Activated T-helper 9 cell treated with anti-CD3 and anti-CD28 coated beads, Interleukin-2, amount 50 U/mL, for 16 hours (primary cell): ENCODE results near the gene CNTNAP4.

Source experiments
- DNase-seq: peaks from one replicate; pipeline ENCODE4 v3.0.0-alpha.2; 2020; ENCODE audit warnings: low read depth

Gene CNTNAP4

DNA sequence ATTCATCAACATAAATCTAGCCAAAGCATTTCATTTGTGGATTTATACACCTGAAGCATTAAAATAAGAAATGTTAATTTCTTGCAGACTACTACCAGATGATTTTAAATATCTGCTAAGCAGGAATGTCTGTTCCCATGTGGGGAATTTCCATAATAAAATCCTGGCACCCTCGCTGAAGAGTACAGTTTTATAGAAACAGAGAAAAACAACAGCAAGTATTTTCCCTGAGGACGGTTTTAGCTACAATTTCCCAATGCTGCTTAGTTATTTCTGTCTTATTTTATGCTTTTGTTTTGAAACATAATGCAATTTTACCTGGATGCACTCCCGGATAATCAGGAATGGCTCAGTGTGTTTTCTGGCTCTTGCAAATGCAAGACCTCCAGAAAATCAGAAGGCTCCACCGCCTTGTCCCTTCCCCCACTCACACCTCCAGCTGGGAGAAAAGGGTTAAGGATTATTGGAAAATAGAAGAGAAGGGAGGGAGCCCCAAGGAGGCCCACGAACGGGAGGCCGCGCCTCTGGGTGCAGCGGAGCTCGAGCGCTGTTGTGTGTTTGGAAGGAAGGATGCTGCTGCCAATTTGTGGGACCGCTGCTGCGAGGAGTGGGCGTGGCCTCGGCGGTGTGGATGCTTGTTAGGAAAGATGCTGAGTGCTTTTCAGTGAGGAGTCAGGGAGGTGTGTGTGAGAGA is at the start of gene CNTNAP4:
Gene CNTNAP4, plus strand, starts transcription at position 657 of the 694 bp plus-strand sequence. CDS start 262 bp downstream, outside the sequence.
- no peak for DNase-seq

DNA sequence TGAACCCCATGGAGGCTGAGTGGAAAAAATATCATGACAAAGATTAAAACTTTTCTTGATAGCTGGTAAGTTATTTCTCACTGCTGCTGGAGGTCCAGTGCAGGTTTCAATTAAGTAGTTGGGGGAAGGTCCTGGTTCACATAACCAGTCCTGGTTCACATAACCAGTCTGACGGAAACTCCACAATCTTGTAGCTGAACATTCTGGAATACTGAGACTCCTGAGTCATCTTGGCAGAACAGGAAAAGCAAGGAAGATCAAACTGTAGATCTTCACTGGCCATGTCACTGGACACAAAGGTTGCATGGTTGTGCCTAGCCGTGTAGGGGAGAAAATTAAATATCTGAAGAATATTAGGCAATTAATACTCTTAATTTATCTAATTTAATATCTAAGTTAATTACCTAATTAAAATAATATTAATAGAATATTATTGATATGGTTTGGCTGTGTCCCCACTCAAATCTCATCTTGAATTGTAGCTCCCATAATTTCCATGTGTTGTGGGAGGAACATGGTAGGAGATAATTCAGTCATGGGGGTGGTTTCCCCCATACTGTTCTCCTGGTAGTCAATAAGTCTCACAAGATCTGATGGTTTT is 48.6 kb upstream of the CNTNAP4 start:
- no peak for DNase-seq

DNA sequence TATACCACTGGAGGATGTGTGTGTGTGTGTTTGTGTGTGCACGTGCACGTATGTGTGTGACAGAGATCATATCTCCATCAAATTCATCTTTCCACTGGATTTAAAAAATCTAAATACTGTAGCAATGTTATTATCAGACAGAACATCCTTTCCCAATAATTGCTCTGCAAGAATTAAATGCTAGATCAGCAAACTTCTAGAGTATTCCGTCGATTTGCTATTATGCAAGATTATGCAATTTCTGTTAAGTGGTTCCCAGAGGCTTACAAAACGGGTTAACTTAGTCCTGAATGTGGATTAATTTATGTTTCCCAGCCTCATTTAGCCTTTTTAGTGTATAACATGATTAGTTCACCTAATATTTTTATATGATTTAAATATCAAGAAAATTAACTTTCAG is 44.5 kb upstream of the CNTNAP4 start:
- DNase-seq: no peak

DNA sequence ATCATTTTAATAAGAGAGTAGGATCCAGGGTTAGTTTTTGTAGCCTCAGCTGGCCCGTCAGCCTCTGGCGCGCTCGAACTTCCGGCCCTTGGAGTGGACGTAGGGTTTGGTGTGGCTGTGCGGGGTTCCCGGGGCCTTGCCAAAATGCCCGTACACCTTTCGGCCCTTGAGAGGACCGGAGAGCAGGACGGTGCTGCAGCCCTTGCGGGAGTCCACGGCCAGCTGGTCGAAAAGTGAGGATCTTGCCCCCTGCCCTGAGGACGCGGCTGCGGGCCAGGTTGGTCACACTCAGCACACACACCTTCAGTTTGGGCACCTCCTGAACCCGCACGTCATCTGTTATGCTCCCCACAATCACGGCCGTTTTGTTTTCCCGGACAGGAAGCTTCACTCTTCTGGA is 42.2 kb upstream of the CNTNAP4 start:
- no peak for DNase-seq

DNA sequence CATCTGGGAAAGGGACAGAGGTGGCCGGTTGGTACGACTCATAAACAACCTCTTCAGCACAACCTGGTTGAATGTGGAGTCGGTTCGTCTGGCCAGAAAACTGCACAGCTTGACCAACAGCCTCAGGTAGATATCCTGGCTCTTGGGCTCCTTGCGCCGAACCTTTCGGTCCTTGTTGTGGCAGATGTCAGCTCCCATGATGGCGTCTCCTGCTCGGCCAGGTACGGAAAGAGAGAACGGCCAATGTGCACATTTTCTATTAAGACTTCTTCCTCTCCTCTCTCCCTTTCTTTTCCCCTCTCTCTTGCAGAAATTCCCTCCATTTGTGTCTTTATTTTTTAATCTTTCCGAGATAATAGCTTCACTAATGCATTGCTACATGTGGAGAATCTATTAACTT is 41.8 kb upstream of the CNTNAP4 start:
- DNase-seq: no peak

DNA sequence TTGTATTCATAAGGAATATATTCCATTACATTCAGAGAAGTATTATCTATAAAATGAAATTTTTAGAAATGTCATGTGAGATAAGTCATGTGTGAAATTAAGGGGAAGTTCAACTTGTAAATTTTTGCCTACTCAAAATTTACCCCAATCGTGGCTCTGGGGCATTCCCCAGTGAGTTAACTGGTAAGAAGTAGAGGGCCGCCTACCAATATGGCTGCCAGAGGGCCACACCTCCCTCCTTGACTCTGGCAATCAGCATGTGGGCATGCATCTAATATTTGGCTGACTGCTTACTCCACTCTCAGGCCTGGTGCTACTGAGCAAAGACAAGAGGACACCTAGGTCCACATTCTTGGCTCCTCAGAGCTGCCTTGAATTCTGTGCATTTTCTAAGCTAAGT is 39.7 kb upstream of the CNTNAP4 start:
- no peak for DNase-seq

DNA sequence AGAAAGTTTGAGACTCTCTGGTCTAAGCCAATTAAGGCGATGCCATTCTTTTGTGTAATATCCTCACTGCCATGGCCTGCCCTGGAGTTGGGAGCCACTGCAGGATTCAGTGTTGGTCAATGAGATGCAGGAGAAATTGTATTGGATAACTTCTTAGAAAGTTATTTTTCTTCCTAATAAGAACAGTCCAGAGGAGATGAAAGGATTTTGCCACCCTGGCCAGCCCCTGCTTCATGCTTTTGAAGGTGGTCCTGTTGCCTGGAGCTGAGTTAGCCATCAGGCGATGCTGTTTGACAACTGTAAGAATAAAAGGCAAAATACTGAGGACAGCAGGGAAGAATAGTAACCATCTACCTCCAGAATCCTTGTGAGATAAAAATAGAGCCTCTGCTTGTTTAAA is 35.4 kb upstream of the CNTNAP4 start:
- no peak for DNase-seq

DNA sequence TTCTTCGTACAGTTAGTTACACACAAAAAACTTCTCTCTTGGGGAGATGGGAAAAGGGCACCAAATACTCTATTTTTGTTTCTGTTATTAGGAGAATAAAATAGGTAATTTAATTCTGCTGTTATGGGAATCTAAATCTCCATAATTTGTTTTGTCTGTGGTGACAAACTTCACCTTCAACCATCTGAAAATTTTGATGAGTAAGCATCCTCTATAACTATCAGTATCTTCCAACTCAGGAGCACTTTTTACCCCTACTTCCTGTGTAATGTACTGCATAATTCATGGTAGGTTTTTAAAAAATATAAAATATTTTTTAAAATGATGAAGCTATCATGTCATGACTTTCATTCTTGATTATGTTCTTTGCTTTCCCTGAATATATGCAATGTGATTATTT is 33.6 kb upstream of the CNTNAP4 start:
- DNase-seq: no peak

DNA sequence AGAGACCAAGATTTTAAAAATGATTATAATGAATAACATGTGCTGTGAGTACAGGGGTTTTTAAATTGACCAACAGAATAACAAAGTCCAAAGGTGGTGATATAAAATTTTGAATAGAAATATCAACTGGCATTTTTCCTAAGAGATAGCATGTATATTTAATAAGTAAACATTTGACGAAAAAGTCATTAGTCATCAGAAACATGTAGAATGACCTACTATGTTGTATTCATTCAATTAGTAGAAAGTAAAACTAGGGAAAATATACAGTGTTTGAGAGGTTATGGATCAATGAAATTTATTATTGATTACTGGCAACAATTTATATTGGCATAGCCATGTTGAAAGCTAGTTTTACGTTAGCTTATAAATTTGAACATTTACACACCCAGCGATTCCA is 30.6 kb upstream of the CNTNAP4 start:
- DNase-seq: no peak

DNA sequence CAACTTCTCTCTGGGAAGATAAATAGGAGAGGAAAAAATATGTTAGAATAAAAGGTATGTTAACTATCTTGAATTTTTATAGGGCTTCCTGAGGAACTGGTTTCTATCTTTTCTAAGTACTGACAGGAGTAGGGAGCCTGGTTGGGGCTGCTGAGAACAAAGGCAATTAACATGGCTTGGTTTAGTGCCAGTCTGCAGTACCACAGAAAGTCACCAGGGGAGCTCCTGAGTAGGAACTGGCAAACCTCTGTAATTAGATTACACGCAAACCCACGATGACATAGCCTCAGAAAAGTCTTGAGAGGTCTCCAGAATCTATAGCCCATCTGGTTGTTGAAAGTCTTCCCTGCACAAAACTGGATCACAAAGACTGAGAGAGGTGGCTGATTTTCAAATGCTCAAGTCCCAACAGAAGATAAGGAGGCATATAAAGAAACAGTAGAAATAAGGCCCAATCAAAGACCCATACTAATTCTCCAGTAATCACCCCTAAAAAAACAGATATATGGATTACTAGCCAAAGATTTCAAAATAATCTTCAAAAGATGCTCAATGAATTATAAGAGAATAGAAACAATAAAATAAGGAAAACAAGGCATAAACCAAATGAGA is 11.7 kb upstream of the CNTNAP4 start:
- no peak for DNase-seq

DNA sequence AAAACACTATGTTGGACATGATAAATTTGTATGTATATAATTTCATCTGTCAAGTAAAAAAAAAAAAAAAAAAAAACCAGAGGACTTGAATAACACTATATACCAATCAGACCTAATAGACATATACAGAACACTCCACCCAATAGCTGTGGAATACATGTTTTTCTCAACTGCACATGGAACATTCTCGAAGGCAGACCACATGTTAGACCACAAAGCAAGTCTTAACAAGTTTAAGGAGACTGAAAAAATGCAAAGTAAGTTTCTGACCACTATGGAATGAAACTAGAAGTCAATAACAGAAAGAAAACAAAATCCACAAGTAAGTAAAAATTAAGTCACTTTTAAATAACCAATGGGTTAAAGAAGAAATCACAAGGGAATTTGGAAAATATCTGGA is 8.4 kb upstream of the CNTNAP4 start:
- DNase-seq: no peak

DNA sequence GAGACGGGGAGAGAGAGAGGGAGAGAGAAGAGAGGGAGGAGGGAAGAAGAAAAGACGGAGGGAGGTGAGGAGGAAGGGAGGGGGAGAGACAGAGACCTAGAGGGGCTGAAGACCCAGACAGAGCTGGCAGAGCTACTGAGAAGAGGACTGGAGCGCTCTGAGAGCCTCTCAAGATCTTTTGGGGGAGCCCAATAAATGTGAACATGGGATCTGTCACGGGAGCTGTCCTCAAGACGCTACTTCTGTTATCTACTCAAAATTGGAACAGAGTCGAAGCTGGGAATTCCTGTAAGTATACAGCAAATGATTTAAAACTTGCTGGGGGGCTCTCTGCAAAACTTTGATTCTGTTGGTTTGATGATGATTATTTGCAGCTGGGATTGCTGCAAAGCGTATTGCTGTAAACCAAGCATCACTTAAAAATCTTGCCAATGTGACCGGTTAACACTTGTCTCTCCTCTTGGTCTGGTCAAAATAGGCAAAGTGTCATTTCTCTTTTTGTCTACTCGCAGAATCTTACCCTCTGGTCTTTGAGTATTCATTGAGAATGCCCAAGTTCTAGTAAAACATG is 344 bp downstream of the CNTNAP4 start:
- no peak for DNase-seq

DNA sequence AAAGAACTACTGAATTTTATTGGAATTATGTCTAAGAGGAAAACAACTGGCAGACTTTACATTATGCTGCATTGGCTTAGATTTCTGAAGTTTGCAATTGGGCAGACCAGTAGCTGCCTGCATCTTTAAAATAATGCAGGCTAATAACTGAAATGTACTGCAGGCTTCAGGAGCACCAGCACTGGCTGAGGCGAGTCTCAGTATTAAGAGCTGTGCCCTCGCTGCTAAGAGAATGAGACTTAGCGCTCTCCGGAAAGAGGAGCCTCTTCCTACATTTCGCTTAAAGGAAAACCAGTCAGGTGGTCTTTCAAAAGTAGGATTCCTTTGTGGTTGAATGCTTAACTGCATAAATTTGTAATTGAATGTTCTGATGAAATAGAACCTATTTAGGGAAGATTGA is 885 bp downstream of the CNTNAP4 start:
- no peak for DNase-seq

DNA sequence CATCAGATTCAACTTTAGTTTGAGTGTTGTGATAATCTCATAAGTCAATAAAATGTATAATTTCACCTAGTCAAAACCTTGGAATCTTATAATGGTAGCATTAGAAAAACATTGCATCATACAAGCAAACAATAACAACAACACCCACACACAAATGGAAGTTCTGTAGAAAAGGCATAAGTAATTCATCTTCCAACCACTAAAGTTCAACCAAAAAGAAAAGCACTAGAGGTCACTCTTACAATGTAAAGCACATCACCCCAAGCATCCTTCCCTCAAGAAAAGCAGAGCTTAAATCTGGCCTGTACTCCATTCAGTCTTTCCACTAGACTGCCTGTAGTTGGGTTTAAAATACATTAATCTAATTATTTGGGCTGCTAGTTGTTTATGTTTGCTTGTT is 1.8 kb downstream of the CNTNAP4 start:
- no peak for DNase-seq

DNA sequence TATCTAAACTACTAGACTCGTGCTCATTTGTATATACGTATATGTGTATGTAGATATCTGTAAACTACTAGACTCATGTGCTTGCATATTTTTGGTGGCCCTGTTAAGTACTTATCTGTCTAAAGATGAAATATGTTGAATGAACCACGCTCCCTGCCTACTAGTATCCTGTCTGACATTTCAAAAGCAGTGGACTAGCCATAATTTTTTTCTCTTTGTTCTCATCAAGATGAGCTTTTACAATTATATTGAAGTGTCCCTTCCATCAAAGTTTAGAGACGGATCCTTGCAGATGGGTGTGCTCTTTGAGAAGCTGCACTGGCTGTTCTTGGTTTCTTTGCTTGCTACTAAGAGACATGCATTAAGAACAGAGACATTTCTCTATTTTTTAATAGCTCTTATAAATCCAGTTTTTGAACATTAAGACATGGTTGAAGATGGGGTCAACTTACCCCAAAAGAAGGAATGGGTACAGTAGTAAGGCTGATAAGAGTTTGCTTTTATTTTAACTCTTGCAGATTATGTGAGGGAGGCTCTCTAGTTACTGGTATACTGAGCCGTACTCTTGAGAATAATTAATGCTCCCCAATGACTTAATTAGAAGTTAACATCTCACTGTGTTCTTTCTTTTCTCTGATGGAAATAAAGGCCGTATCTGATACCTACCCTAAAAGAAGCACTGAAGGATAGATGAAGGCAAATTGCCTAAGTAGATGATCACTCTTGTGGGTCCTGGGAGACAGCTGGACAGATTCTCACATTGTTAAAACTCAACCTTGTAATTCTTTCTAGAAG is 3.4 kb downstream of the CNTNAP4 start:
- DNase-seq: no peak

DNA sequence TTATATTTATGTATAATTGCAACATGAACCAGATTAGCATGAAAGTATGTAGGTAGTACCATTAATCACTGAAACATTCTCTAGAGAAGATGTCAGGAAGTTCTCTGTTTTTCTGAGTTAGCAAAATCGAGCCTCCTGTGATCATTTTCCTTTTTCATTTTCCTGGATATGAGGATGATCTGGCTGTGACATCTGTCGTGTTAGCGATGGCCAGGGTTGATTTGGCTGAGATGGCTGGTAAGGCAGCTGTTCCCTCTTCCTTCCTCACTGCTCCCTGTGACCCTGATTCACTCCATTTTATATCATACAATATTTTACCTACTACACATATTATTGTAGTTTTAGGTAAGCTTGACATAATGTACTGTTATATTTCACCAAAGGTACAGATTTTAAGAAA is 10.3 kb downstream of the CNTNAP4 start:
- DNase-seq: no peak

DNA sequence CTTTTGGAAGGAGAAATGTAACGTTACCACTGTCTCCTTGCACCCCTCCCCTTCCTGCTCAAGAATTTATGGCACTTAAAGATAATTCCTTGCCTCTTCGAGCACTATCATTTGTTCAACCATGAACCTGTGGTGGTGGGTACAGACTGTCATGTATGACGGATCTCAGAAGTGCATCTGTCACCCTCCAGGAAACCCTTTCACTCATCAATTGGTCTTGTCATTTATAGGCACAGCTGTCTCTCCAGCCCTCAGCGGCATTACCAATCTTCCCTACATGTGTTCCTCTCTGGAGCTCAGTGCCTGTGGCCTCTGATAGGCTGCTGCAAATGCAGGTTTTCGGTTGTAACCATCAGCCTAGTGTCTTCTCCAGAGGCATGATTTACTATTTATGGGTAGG is 15.0 kb downstream of the CNTNAP4 start:
- no peak for DNase-seq

DNA sequence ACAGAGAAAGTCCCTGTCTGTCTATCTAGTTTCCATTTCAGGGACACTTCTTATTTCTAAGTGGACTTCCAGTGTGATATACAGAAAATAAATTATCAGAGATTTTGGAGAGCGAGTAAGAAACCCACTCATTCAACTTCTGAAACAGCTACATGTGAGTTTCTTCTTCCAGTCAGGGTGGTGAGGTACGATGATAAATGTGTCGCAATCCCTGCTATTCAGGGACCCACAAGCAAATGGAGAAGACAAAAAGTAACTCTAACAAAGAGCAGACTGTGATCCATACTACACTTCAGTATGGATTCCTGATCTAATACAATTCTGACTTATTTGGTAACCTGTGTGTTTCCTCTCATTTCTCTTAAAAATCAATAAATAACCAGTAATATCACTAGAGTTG is 16.8 kb downstream of the CNTNAP4 start:
- DNase-seq: no peak

DNA sequence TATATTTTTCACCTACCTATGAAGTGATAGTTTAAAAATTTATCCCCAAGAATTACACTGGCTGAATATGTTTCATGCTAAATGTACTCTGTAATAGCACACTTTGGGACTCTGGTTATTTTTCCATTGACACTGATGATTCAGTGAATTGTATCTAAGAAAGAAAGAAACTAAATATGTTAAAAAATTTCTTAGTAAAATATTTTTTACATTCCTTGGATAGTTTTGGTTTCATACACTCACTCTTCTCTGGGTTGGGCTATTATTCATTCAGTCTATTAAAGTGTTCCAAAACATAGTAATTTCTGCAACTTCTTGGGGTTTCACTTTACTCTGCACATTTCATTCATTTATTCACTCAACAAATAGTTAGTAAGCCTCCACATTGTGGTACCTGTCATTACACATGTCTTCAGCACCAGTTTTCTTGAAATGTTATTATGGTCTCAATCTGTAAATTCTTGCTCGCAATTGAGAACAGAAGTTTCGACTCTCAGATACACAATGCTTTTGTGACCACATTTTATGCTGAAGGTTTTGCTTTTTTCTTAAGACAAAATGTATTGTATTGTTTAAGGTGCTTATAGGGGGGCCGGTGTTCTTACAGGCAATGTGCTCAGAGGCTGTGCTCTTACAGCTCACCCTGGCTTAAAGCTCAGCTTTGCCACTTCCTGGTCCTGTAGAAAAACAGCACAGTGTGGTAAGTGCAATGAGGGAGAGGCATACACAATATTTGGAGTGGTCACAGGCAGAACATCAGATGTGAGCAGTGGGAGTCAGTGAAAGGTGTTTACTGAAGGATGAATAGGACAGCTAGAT is 17.4 kb downstream of the CNTNAP4 start:
- no peak for DNase-seq

DNA sequence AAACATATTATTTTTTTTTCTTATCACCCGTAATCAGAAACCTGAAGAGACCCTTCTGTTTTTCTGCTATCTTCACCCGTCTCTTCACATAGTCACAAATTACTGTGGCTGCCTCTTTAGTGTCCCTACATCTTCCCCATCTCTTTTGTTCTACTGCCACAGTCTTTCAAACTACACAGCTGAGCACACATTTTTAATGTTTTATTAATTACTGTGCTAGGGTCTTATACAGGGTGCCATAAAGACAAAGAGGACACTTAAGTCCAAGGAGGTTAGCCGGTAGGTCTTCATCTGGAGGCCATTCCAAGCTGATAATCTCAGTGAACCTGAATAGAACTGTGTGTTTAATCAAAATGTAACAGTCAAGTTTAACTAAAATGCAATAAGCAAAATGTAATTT is 20.7 kb downstream of the CNTNAP4 start:
- DNase-seq: no peak

DNA sequence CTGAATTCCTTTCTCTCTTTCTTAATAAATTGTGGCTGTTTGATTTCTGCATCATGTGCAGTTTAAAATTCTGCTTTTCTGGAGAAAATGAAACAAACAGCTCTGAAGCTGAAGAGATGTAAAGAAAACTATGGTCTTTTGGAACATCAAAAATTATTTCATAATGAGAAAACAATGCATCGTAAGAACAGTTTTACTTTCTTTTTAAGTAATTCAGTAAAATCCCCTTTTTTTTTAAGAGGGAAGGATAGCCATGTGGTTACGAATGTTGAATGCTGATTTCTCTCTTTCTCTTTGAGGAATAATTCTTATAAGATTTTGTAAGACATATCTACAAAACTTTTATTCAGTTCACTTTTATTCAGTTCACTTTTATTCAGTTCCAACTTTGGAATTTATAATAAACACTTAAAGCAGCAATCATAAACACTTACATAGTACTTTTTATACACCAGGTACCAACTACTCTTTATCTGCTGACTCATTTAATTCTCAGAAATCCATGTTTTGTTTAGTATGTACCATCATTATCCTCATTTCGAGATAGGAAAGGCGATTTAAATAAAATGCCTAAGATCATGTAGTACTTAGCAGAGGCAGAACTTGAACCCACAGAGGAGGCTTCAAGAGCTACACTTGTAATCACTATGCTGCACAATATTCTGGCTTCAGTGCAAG is 26.6 kb downstream of the CNTNAP4 start:
- DNase-seq: no peak
